ENCODE data around the gene RMND5B. TPM values are rescaled to one million over a fixed set of nuclear protein-coding genes. Genes with fewer than 3 reads are reported as not detected.
A peak's percentile ranks its signal among the peaks of the same experiment; 100 is the strongest.

Gene RMND5B
- total and polyA plus RNA-seq, 2 of the 13 experiments (the other 11 are each of a cell fraction or from before 2014, with no cell fraction given), result 18.6 to 20.4 TPM

GRCh38 chr5:178130576-178131445 lies at the start of gene RMND5B (continued):
- TF ChIP-seq BCL6 (CRISPR knock-in tag; IDR thresholded peaks at IDR 0.05) (0 out of 2 replicates have a peak, but pooled peaks have one; percentile 23), ARID2 (CRISPR knock-in tag; IDR thresholded peaks at IDR 0.05; ENCODE audit: borderline replicate concordance) (no peak), MLLT10 (CRISPR knock-in tag; IDR thresholded peaks at IDR 0.05) (no peak), NAIF1 (CRISPR knock-in tag; IDR thresholded peaks at IDR 0.05; ENCODE audit: borderline replicate concordance) (no peak), ZNF737 (CRISPR knock-in tag; IDR thresholded peaks at IDR 0.05; ENCODE audit: borderline replicate concordance) (no peak), PBX3 (CRISPR knock-in tag; IDR thresholded peaks at IDR 0.05; ENCODE audit: borderline replicate concordance) (0 out of 2 replicates have a peak, but pooled peaks have one; percentile 22), TBL1XR1 (IDR thresholded peaks at IDR 0.05; ENCODE audit: borderline replicate concordance, low read length, partially characterized antibody) (no peak), HOXA7 (CRISPR knock-in tag; IDR thresholded peaks at IDR 0.05) (no peak), ZNF670 (CRISPR knock-in tag; IDR thresholded peaks at IDR 0.05; ENCODE audit: borderline replicate concordance) (peak; percentile 80; the same call in 1 of the 2 replicates), KDM2A (CRISPR knock-in tag; IDR thresholded peaks at IDR 0.05; ENCODE audit: borderline replicate concordance, low read depth) (peak; percentile 74; the same call in 1 of the 2 replicates), ZSCAN12 (CRISPR knock-in tag; IDR thresholded peaks at IDR 0.05) (peak; percentile 20; the same call in 1 of the 2 replicates), MXD4 (CRISPR knock-in tag; IDR thresholded peaks at IDR 0.05) (no peak; the same call in 1 of the 2 replicates), HINFP (CRISPR knock-in tag; IDR thresholded peaks at IDR 0.05; ENCODE audit: low read depth) (no peak), FOXO1 (CRISPR knock-in tag; IDR thresholded peaks at IDR 0.05) (no peak), ZNF18 (CRISPR knock-in tag; IDR thresholded peaks at IDR 0.05; ENCODE audit: insufficient replicate concordance) (no peak), EP300 (IDR thresholded peaks at IDR 0.05; ENCODE audit: low read depth in 2 of 2, low read length in 2 of 2) (no peak), EP300 (CRISPR knock-in tag; IDR thresholded peaks at IDR 0.05; ENCODE audit: borderline replicate concordance) (no peak), U2AF2 (IDR thresholded peaks at IDR 0.05; ENCODE audit: low read depth, low read length) (no peak), ZNF674 (CRISPR knock-in tag; IDR thresholded peaks at IDR 0.05; ENCODE audit: low read depth) (no peak), ZZZ3 (CRISPR knock-in tag; IDR thresholded peaks at IDR 0.05; ENCODE audit: borderline replicate concordance) (peak; percentile 66; the same call in 1 of the 2 replicates), ZNF484 (CRISPR knock-in tag; IDR thresholded peaks at IDR 0.05; ENCODE audit: borderline replicate concordance, low read depth) (no peak)
- TF ChIP-seq, protein P1, sequence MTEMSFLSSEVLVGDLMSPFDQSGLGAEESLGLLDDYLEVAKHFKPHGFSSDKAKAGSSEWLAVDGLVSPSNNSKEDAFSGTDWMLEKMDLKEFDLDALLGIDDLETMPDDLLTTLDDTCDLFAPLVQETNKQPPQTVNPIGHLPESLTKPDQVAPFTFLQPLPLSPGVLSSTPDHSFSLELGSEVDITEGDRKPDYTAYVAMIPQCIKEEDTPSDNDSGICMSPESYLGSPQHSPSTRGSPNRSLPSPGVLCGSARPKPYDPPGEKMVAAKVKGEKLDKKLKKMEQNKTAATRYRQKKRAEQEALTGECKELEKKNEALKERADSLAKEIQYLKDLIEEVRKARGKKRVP (CRISPR knock-in tag; IDR thresholded peaks at IDR 0.05), result no peak

Measured in HepG2 (cell line).